Activated naive CD4-positive, alpha-beta T cell treated with Interleukin-2 at 50 U/mL for 16 hours (primary cell): ENCODE measurements around the gene TPD52L1.

ENCODE experiments used
- DNase-seq: peaks from one replicate; pipeline ENCODE4 v3.0.0-alpha.2; 2020

The TPD52L1 gene

DNA sequence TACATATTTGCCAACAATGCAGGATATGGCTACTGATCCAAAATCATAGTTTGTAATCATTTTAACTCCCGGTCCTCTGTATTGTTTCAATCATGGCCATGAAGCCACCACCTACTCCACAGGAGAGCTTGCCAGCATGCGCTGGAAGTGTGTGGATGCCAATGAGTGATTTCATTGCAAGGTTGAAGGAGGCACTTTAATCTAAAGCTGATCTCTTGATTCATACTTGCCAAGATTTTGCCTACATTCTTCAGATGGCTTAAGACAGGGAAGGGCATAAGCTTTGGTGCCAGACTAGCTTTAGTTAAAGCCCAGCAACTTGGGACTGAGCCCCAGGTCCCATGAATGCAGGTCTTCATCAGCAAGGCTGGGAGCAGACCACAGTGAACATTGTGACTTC is 58.8 kb downstream of the TPD52L1 start:
- no peak for DNase-seq

DNA sequence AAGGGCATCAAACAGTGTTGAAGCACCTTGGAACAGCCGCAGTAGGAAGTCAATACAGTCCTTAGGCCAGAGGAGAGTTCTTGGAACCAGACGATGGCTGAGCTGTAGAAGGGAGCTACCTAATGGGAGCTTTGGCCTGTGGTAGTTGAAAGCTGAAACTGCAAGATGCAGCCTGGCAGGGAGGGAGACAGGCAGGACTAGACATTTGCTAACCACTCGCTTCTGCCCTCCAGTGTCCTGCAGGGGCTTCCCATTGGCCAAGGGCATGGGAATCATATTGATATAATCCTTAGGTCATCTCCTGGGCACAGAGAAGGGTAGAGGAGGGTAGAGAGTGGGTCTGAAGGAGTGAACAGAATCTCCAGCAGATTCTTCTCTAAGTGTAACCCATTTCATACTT is 60.4 kb downstream of the TPD52L1 start:
- no peak for DNase-seq

DNA sequence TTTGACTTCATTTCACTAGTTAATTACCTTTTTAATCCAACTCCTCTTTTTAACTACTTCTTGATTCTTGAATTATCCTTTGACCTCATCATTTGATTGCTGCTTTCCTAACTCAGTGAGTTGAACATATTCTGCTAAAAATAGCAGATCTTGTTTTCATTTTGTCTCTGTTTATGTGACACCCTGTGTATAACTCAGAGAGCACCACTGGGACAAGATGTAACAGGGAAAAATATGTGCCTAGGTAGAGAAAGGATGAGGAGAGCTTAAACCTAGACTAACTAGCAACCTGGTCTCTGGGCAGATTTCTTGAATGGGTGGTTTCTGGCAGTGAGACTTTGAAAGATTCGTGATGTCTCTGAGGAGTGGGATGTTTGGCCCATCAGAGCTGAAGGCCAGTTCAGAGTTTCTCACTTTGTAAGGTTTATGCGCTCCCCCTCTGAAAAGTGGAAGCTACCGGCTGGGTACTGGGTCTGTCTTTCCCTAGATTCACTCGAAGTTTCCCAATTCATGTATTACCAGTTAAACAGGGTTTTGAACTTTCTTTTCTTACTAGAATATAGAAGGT is 61.8 kb downstream of the TPD52L1 start:
- DNase-seq: no peak

DNA sequence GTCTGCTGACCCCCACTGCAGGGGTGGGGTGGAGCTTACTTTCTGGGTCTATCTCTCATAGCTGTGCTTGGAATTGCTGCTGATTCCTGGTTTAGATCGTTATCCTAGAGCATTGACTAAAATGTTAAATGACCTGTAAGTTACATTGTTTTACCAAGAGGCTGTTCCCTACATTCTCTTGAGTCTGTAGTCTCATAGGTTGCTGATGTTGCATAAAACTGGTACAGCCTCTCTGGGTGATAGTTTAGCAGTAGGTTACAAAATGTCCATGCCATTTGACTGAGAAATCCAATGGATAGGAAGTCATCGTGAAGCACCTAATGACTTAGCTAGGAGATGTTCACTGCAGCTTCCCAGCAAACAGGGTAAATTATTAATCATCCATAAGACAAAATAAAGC is 62.4 kb downstream of the TPD52L1 start:
- DNase-seq: no peak

DNA sequence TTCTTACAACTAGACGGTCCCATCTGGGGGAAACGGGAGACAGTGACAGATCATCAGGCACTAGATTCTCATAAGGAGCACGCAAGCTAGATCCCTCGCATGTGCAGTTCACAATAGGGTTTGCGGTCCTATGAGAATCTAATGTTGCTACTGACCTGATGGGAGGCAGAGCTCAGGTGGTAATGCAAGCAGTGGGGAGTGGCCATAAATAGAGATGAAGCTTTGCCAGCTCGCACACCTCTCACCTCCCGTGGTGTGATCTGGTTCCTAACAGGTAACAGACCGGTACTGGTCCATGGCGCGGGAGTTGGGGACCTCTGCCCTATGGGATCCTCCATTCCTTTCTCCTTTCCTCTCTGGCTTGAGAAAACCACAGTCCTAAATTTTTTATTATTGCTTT is 63.8 kb downstream of the TPD52L1 start:
- DNase-seq: no peak

DNA sequence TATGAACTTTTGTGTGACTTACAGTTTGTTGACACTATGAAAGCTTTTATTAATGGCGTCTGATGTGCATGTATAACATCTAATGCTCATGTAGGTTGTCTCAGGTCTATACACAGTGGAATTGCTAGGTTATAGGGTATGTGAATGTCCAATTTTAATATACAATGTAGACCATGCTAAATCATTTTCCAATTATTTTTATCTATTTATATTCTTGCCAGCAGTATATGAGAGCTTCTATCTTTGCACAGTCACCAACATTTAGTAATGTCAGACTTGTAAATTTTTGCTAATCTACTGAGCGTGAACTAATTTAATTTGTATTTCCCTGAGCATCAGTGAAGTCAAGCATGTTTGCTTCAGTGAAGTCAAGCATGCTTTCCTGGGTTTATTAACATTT is 64.4 kb downstream of the TPD52L1 start:
- DNase-seq: no peak

DNA sequence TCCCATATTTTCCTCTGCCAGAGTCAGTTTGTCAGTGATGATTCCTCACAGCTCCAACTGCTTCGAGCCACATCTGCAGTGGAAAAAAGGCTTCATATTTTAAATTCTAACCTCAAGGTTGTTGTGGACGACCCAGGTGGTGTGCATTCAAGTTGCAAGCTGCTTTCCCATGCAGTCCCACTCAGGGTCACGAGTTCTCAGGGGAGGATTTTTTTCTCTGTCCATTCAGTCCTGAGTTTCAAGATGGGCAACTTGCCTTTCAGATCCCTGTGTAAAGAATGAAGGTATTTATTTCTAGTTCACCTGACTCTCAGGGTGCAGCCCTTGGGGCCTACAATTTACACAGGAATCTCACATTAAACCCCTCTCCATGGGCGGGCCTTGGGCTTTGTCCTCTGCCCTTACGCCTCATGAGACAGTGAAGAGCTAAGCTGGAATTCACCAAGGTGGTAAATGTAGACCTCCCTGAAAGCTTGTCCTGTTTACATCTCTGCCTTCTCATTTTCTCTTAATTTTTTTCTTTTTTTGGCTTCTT is 65.9 kb downstream of the TPD52L1 start:
- DNase-seq: no peak

DNA sequence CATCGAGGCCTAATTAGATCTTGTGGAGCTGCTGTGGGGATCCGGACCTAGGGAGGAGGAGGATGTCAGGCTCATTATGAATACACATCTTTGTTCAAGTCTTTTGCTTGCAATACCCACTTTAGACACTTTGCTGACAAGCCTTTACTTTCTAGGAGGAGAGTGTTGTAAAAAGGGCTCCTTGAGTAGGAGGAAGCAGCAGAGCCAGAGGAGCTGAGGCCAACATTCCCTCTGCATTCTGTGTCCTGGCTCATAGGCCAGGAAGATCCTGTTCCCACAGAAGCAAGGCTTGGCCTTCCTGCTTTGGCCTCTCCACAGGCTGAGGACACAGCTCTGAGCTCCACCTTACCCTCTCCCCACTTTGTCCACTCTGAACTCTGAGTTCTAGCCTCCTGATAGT is 67.1 kb downstream of the TPD52L1 start:
- DNase-seq: no peak

DNA sequence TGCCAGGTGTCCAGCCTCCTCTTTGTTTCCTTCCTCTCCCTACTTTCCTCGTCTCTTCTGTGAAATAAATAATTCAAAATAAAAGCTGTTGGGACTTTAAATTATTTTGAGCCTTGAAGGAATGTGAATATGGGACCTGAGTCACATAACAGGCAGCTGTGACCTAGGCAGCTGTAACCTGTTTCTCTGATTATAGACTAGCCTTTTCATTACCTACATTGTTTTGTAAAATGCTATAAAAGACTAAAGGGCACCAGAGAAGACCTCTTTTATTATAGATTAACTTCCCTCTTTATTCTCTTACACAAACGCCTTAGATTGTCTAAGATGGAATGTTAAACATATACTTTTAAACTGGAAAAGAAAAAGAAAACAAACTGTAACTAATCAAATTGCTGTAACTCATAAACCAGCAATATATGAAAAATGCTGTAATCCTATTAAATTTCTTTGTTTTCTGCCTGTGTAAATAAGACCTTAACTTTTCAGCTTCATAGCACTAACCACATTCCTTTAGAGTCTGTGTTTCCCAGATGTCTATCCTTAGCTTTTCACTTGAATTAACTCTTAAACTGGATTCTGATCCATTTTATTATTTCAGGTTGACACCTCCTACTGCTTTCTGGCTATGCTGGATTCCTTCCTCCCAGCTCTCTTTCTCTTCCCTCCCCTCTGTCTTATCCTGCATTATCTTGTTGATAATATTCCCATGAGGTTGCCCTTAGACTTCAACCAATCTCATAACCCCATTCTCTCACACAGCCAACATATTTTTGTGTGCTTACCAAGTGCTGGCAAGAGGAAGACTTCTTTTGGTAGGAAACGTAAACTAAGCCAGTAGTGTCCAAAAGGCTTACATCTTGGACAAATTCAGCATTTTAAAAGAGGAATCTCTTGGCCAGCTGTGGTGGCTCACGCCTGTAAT is 69.2 kb downstream of the TPD52L1 start:
- no peak for DNase-seq

DNA sequence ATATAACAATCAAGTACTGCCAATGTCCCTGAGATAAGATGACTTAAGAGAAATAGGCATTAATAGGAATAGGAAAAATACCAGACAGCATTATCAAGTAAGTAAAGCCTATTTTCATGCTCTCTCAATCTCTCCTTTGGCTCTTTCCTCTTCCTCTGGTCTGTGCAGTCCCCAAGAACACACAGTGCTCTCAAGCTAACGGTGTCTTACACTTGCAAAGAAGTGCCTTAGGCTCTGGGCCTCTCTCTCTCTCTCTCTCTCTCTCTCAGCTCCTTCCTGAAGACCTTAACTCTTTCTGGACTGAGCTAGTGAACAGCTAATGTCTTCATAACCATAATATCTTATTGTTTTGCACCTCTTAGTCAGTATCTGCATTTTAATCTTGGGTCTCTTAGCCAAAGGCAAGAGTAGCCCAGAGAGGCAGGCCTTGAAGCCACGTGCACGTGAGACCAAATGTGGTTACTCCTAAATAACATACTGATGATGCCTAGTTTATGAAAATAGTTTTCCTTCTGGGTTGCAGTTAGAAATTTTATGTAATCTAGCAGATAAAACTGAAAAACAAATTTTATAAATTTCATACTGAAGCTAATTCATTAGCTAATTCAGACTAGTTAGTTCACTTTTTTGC is 70.8 kb downstream of the TPD52L1 start:
- DNase-seq: no peak

DNA sequence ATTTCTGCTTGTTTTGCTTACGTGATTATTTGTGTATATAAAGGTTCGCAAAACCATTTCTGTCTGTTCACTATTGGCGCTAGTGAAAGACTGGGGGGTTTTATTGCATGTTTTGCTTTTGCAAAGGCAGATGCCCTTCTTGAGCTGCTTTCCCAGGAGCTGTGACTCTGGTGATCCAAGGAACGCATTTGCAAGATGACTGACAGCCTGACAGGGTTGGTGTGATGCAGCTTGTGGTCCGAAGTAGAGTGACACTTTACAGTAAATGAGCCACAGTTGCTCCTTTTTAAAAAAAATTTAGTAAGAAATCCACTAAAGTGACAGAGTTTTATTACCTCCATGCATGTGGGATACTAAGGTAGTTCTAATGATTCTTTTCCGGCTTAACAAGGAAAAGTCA is 73.7 kb downstream of the TPD52L1 start:
- DNase-seq: no peak

DNA sequence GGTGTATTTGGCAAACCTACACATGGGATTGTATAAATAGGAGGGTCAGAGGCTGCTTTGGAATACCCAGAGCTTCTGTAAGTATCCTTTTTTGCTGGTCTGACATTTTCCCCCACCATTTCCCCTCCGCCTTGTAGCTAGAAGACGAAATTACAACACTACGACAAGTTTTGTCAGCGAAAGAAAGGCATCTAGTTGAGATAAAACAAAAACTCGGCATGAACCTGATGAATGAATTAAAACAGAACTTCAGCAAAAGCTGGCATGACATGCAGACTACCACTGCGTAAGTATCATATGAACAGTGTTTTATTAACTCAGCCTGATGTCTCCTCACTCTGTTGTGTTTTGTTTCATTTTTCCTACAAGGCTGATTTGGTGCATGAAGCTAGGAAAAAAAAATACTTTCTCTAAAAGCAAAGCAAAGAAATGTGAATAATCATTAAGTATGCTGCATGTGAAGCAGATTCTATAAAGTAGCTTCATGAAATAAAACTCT is 75.5 kb downstream of the TPD52L1 start:
- DNase-seq: no peak

DNA sequence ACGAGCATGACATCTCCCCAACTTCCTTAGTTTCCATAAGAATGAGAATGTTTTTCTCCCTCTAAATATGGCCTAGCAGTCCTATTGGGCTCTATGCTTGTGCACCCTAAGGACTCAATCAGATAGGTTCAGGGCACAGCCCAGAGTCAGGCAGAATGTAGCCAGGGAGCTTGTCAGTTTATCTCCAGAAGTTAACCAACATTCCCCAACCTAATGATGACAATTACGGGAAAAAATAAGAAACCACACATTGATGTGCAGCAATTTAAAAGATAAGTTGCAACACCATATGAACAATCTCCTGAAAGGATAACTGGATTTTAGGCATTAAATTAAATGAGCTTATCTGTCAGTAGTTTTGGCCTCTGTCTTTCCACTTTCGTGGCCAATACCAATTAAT is 77.1 kb downstream of the TPD52L1 start:
- DNase-seq: no peak

DNA sequence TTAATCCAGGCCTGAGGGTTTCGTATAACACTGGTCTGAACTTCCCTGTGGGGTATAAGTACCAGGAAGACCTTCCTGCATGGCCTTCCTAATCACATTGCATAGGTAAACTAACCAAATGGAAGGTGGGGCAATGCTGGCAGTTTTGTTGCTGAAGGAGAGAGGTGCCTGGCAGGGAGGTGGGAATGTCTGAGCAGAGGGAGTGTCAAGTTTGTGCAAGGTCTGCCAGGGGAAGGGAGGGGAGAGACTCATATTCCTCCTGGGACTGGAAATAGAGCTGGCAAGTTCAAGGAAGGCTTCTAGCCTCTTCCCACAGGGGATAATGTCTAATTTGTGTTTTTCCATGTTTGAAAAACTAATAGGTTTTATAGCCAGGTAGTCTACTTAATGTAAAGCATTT is 77.6 kb downstream of the TPD52L1 start:
- no peak for DNase-seq

DNA sequence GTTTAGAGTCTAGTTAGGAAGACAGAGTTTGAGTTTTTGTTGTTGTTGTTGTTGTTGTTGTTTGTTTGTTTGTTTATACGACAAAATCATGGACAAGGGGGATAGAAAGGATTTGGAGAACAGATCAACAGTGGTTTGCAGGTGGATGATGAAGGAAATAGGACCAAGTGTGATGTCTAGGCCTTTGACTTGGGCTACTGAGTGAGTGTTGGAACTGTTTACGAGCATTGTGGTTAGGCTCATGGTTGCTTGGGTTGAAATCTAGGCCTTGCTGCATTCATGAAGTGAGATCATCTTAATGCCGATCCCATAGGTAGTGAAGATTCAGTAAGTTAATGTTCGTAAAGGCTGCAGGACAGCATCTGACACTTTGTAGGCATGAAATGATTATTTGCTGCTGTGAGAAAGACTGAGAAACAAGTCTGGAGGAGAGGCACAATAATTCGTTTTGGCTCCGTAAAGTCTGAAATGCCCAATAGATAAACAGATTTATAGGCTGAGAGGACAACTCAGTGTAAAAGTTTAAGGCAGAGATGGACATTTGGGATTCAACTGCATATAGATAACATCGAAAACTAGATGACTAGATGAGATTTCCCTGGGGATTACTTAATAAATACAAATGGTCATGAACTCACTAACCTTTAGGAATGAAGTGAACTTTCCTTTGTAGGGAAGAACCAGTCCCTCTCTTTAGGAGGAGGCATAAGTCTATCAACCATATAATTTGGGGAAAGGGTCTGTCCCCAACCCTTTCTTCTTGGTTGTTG is 78.2 kb downstream of the TPD52L1 start:
- no peak for DNase-seq

DNA sequence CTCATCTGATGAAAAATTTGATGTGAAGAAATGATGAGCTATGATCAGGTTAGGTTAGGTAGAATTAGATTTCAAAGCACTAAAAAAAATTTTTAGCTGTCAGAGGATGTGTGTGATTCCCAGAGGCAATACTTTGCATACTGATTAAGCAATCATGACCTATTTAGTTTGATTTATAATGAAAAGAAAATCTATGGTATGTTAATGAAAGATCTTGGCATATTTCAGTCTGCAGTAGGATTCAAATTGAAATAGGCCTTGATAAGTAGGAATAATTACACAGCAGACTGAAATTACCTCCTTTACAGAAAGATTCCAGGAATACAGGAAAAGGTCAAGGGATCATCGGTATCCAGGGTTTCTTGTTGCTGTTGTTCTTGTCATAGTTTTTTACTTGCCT is 78.9 kb downstream of the TPD52L1 start:
- no peak for DNase-seq

DNA sequence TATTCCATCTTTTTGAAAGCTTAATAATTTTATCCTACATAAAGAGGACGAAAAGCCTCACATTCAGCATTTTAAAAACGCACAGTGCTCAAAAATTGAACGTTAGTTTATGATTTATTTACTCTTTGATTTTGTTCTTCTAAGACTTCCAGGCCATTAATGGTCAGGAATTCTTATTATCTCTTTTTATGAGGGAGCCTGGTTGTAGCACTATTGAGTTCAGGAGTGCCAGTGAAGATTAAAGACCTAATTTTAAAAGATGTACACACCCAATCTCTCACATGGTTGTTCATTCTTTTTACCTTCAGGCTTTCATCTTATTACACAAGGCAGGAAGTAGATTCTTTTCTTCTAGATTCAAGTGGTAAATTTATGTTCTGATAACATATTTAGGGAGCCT is 79.6 kb downstream of the TPD52L1 start:
- no peak for DNase-seq

DNA sequence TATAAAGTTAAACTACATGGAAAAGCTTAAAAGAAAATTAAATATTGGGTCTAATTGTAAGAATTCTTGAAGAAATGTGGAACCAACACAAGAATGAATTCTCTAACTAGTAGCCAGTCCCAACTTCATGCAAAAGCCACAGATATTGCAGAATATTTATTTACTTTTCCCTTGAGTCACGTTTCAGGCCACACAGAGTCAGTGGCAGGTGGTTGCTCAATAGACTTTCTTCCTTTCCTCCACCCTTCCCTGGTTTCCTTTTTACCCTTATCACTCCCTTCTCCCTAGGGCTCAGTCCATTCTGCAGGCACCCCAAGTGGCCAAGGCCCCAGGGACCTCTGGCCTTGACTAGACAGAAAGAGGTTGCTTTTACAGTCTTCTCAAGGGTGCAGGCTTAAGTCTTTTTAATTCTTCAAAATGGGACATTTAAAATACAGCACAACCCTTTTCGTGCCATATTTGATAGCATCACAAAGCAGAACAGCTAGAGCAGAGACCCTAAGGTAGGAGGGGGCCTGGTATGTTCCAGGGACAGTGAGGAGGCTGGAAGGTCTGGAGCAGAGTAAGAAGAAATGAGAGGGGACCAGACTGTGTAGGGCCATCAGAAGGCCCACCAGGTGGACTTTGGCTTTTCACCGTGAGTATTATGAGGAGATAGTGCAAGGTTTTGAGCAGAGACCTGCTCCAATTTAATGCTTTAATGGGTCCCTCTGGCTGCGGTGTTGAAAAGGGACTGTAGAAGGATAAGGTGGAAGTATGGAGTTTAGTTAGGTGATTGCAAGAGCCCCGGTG is 83.2 kb downstream of the TPD52L1 start:
- no peak for DNase-seq

DNA sequence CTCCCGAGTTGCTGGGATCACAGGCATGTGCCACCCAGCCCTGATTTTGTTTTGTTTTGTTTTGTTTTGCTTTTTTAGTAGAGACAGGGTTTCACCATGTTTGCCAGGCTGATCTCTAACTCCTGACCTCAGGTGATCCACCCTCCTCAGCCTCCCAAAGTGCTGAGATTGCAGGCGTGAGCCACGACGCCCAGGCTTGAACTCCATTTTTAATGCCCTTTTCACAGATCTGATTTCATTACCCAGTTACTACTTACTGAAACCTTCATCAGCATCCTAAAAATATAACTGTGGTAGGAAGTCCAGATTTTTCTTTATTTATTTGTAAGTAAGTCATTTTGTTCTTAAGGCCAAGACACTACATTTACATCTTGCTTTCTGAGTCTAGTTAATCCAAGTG is 84.2 kb downstream of the TPD52L1 start:
- no peak for DNase-seq

DNA sequence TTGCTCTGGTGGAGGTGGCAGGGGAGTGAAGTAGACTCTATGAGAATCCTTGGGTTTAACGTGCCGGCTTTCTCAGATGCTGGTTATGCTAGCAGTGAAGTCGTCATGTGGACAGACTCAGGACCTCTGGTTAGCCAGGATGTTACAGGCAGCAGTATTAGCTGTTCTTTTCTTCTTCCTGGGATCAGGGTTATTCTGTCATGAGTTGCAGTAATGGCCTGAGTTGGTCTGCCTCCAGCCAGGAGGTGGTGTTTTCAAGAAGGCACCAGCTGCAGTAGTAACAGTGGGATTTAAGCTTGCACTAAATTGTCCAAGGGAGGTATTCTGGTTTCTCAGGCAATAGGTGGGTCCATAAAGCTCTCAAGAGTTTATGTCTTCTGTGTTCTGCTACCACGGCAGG is 91.5 kb downstream of the TPD52L1 start:
- no peak for DNase-seq

DNA sequence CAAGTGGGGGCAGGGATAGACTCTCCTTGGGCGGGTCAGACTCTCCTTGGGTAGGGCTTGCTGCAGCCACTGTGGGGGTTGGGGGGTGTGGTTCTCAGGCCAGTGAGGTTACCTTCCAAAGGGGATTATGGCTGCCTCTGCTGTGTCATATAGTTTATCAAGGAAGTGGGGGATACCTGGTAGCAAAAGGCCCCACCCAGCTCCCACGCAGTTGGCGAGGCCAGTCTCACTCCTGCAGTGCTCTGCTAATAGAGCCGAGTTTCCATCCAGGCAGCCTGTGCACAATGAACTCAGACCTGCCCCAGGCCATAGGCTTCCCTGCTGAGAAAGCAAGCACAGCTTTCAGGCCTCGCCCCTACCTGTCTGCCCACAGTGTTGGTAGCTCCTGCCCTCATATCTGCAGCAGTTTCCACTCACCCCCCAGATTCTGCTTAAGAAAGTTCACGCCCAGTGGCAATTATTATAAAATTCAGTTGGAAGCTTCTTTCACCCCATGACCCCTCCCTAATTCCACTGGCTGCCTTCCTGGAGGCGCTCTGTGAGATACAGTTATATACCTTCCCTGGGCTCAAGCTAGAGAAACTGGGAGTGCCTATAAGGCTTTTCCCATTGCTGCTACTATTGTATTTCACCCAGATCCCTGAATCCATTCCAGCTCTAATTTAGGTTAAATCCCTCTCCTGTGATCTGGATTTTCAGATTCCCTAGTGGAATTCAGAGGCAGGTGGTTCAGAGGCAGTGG is 92.1 kb downstream of the TPD52L1 start:
- no peak for DNase-seq
